Immature natural killer cell (primary cell): ENCODE measurements around the gene HYDIN. TPM values are rescaled to one million over a fixed set of nuclear protein-coding genes. Genes with fewer than 3 reads are reported as not detected.
A peak's percentile ranks its signal among the peaks of the same experiment; 100 is the strongest.

Experiments used
- DNase-seq, 3 donors: peaks; one replicate each; pipeline ENCODE4 v3.0.0; 2022; ENCODE audit warnings: mixed read lengths in 1 of 3
- H3K27ac Mint-ChIP-seq, 6 donors: one replicate each; pipeline ENCODE4 v1.8.0; 2020; ENCODE audit warnings: mixed read lengths in 6 of 6, mild to moderate bottlenecking in 5 of 6, inconsistent platforms in 4 of 6, moderate library complexity in 3 of 6
- H3K27me3 Mint-ChIP-seq, 3 donors: one replicate each; pipeline ENCODE4 v1.8.0; 2020 to 2021; ENCODE audit warnings: low read depth in 3 of 3, mild to moderate bottlenecking in 3 of 3, mixed read lengths in 3 of 3, moderate library complexity in 3 of 3, inconsistent platforms in 1 of 3
- H3K36me3 Mint-ChIP-seq, 3 donors: one replicate each; pipeline ENCODE4 v1.8.0; 2020; ENCODE audit warnings: mixed read lengths in 3 of 3, inconsistent platforms in 2 of 3, mild to moderate bottlenecking in 2 of 3
- H3K4me1 Mint-ChIP-seq, 2 donors: one replicate each; pipeline ENCODE4 v1.8.0; 2020; ENCODE audit warnings: inconsistent platforms in 2 of 2, mild to moderate bottlenecking in 2 of 2, mixed read lengths in 2 of 2, moderate library complexity in 1 of 2
- H3K4me3 Mint-ChIP-seq, 5 donors: one replicate each; pipeline ENCODE4 v1.8.0; 2020; ENCODE audit warnings: mild to moderate bottlenecking in 5 of 5, mixed read lengths in 5 of 5, inconsistent platforms in 3 of 5, moderate library complexity in 3 of 5
- H3K9me3 Mint-ChIP-seq, 6 donors: one replicate each; pipeline ENCODE4 v1.8.0; 2020; ENCODE audit warnings: mild to moderate bottlenecking in 6 of 6, mixed read lengths in 6 of 6, inconsistent platforms in 4 of 6, moderate library complexity in 3 of 6
- polyA plus RNA-seq, 3 donors: library from polyadenylated mRNA; unstranded; fragments of 300-500 nt; fragmentation: Illumina TruSeq; gene quantifications; one replicate each; pipeline ENCODE4 v1.2.3, GENCODE V29; 2021

HYDIN gene
- polyA plus RNA-seq: under 1 TPM in 2 of 3 donors, not detected in 1; 0.24 to 0.26 TPM

- Mint-ChIP-seq H3K36me3 (peaks cover 3 to 15% (median 4%) of the 10 kb centered on the region in 3 donors), H3K4me3 (peak within 1 kb of the TSS in 2 of 5 donors; percentile 57 to 69), H3K4me1 (peaks cover 7 to 12% of the 10 kb centered on the region in 2 donors), H3K27ac (peak within 1 kb of the TSS in 2 of 6 donors; percentile 32 to 81), H3K27me3 (peaks cover 10 to 28% (median 14%) of the 10 kb centered on the region in 3 donors), H3K9me3 (peaks cover 7 to 40% (median 31%) of the 10 kb centered on the region in 6 donors)
- peak; percentile 19 to 49 (median 48) for DNase-seq
These were observed at the start of gene HYDIN for GRCh38 chr16:71230122-71230845. Gene HYDIN (minus strand): TSS chr16:71230722. CDS start chr16:71186895, 43,827 bp downstream.

- Mint-ChIP-seq H3K27ac (peak overlapping the region; percentile 22 to 92 (median 74)), H3K36me3 (peaks cover 12 to 24% (median 19%) of the 10 kb centered on the region in 3 donors), H3K4me3 (peak overlapping the region; percentile 36 to 77 (median 47)), H3K27me3 (no peaks in the 10 kb centered on the region), H3K4me1 (peaks cover 52 to 66% of the 10 kb centered on the region in 2 donors), H3K9me3 (peaks cover 0 to 17% (median 3%) of the 10 kb centered on the region in 6 donors)
- peak in 2 of 3 donors; percentile 30 to 42 for DNase-seq
These were observed 46.2 kb upstream of the HYDIN start for GRCh38 chr16:71276589-71277334.

GRCh38 chr16:71273384-71273783 is 42.9 kb upstream of the HYDIN start:
- no peak overlapping the region for H3K4me3 Mint-ChIP-seq
- H3K4me1 Mint-ChIP-seq: peaks cover 38 to 51% of the 10 kb centered on the region in 2 donors
- H3K27ac Mint-ChIP-seq: no peak overlapping the region
- H3K9me3 Mint-ChIP-seq: peaks cover 0 to 17% (median 4%) of the 10 kb centered on the region in 6 donors
- H3K36me3 Mint-ChIP-seq: peaks cover 19 to 27% (median 26%) of the 10 kb centered on the region in 3 donors
- DNase-seq: no peak
- H3K27me3 Mint-ChIP-seq: peaks cover 0 to 1% (median 0%) of the 10 kb centered on the region in 3 donors

- H3K9me3 Mint-ChIP-seq: no peaks in the 10 kb centered on the region
- H3K4me3 Mint-ChIP-seq: no peak overlapping the region
- H3K27me3 Mint-ChIP-seq: peaks cover 0 to 3% (median 0%) of the 10 kb centered on the region in 3 donors
- H3K4me1 Mint-ChIP-seq: peaks cover 23 to 38% of the 10 kb centered on the region in 2 donors
- H3K27ac Mint-ChIP-seq: no peak overlapping the region
- peaks cover 0 to 10% (median 0%) of the 10 kb centered on the region in 3 donors for H3K36me3 Mint-ChIP-seq
- no peak for DNase-seq
These were observed 33.8 kb upstream of the HYDIN start for GRCh38 chr16:71264299-71264698.

- H3K9me3 Mint-ChIP-seq: no peaks in the 10 kb centered on the region
- peaks cover 0 to 10% (median 0%) of the 10 kb centered on the region in 3 donors for H3K36me3 Mint-ChIP-seq
- peaks cover 0 to 3% (median 0%) of the 10 kb centered on the region in 3 donors for H3K27me3 Mint-ChIP-seq
- no peak for DNase-seq
- no peak overlapping the region for H3K27ac Mint-ChIP-seq
- no peak overlapping the region for H3K4me3 Mint-ChIP-seq
- peaks cover 30 to 45% of the 10 kb centered on the region in 2 donors for H3K4me1 Mint-ChIP-seq
These were observed 33.1 kb upstream of the HYDIN start for GRCh38 chr16:71263582-71263981.

GRCh38 chr16:71262391-71262790 is 31.9 kb upstream of the HYDIN start:
- no peak for DNase-seq
- Mint-ChIP-seq H3K4me3 (no peak overlapping the region), H3K4me1 (peaks cover 42 to 55% of the 10 kb centered on the region in 2 donors), H3K36me3 (peaks cover 0 to 7% (median 0%) of the 10 kb centered on the region in 3 donors), H3K9me3 (no peaks in the 10 kb centered on the region), H3K27me3 (peaks cover 0 to 2% (median 0%) of the 10 kb centered on the region in 3 donors), H3K27ac (no peak overlapping the region)

- peak overlapping the region in 1 of 5 donors; percentile 7 for H3K4me3 Mint-ChIP-seq
- H3K27me3 Mint-ChIP-seq: no peaks in the 10 kb centered on the region
- H3K27ac Mint-ChIP-seq: peak overlapping the region in 2 of 6 donors; percentile 37 to 89
- H3K4me1 Mint-ChIP-seq: peaks cover 56 to 62% of the 10 kb centered on the region in 2 donors
- no peaks in the 10 kb centered on the region for H3K9me3 Mint-ChIP-seq
- no peak for DNase-seq
- H3K36me3 Mint-ChIP-seq: peaks cover 0 to 5% (median 0%) of the 10 kb centered on the region in 3 donors
These were observed 30.5 kb upstream of the HYDIN start for GRCh38 chr16:71260995-71261394.

- Mint-ChIP-seq H3K27ac (peak overlapping the region; percentile 22 to 91 (median 76)), H3K9me3 (no peaks in the 10 kb centered on the region), H3K4me1 (peaks cover 75 to 80% of the 10 kb centered on the region in 2 donors), H3K4me3 (peak overlapping the region; percentile 3 to 64 (median 51)), H3K27me3 (no peaks in the 10 kb centered on the region), H3K36me3 (peaks cover 0 to 5% (median 0%) of the 10 kb centered on the region in 3 donors)
- peak; percentile 41 to 56 (median 49) for DNase-seq
These were observed 28.6 kb upstream of the HYDIN start for GRCh38 chr16:71259086-71259485.

GRCh38 chr16:71258372-71258771 is 27.9 kb upstream of the HYDIN start:
- H3K4me3 Mint-ChIP-seq: peak overlapping the region in 2 of 5 donors; percentile 51 to 64
- peak overlapping the region in 4 of 6 donors; percentile 76 to 91 (median 80) for H3K27ac Mint-ChIP-seq
- H3K4me1 Mint-ChIP-seq: peaks cover 76 to 79% of the 10 kb centered on the region in 2 donors
- H3K36me3 Mint-ChIP-seq: peaks cover 0 to 5% (median 0%) of the 10 kb centered on the region in 3 donors
- H3K27me3 Mint-ChIP-seq: no peaks in the 10 kb centered on the region
- no peaks in the 10 kb centered on the region for H3K9me3 Mint-ChIP-seq
- DNase-seq: no peak

GRCh38 chr16:71257768-71258167 is 27.2 kb upstream of the HYDIN start:
- Mint-ChIP-seq H3K36me3 (peaks cover 0 to 5% (median 0%) of the 10 kb centered on the region in 3 donors), H3K27me3 (no peaks in the 10 kb centered on the region), H3K9me3 (no peaks in the 10 kb centered on the region), H3K4me3 (peak overlapping the region in 1 of 5 donors; percentile 39), H3K4me1 (peaks cover 76 to 79% of the 10 kb centered on the region in 2 donors), H3K27ac (peak overlapping the region in 3 of 6 donors; percentile 5 to 91 (median 80))
- no peak for DNase-seq

- Mint-ChIP-seq H3K27ac (peak overlapping the region; percentile 58 to 90 (median 77)), H3K36me3 (peaks cover 0 to 5% (median 0%) of the 10 kb centered on the region in 3 donors), H3K4me1 (peaks cover 66 to 67% of the 10 kb centered on the region in 2 donors), H3K9me3 (no peaks in the 10 kb centered on the region), H3K4me3 (peak overlapping the region; percentile 18 to 73 (median 58)), H3K27me3 (peaks cover 0 to 3% (median 0%) of the 10 kb centered on the region in 3 donors)
- peak; percentile 41 to 62 (median 47) for DNase-seq
These were observed 25.2 kb upstream of the HYDIN start for GRCh38 chr16:71255721-71256120.

- no peak for DNase-seq
- H3K4me3 Mint-ChIP-seq: peak overlapping the region; percentile 1 to 73 (median 46)
- peaks cover 0 to 3% (median 0%) of the 10 kb centered on the region in 3 donors for H3K27me3 Mint-ChIP-seq
- peak overlapping the region; percentile 58 to 90 (median 82) for H3K27ac Mint-ChIP-seq
- no peaks in the 10 kb centered on the region for H3K9me3 Mint-ChIP-seq
- peaks cover 59% of the 10 kb centered on the region in 2 donors for H3K4me1 Mint-ChIP-seq
- H3K36me3 Mint-ChIP-seq: no peaks in the 10 kb centered on the region
These were observed 24.5 kb upstream of the HYDIN start for GRCh38 chr16:71254832-71255525.
